GM20000 (cell line): ENCODE measurements around the gene SNIP1.
"Not testable (repeated sequence)": the region's sequence is repeated elsewhere in the genome, so short reads cannot be mapped to it uniquely, and the experiment has no call there.

Experiments used
- DNase-seq: peaks from one replicate; pipeline ENCODE4 v3.0.0; 2012; ENCODE audit warnings: low spot score
- CTCF ChIP-seq: IDR thresholded peaks from 2 replicates; pipeline ENCODE4 v1.5.1; 2012; ENCODE audit warnings: mild to moderate bottlenecking, control low read depth; ENCODE audit errors: extremely low read depth, missing control alignments

SNIP1 gene

DNA sequence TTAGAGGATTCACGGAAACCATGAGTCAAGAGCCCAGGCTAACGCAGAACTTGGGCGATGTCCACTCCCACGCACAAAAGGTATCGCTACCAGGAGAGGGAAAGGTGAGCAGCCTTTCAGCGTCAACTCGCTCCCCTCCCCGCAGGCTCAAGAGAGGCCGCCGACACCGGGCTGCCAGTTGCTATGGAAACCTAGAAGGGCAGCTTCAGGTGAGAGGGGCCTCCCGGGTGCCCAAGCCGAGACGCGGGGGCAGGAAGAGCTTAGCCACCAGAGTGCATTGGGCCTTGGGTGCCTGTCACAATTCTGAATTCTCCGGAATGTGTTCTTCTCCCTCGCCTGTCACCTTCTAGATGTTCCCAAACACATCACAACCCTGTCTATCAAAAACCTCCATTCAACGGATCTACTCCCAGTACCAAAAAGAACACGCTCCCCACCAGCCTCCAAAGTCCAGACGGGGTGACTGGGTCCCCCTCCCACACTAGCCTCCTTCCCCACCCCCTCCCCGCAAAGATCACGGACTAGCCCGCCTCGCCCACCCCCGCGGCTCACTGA lies 40.2 kb downstream of the SNIP1 start:
- peak; percentile 69 for DNase-seq
- no peak for TF ChIP-seq CTCF

DNA sequence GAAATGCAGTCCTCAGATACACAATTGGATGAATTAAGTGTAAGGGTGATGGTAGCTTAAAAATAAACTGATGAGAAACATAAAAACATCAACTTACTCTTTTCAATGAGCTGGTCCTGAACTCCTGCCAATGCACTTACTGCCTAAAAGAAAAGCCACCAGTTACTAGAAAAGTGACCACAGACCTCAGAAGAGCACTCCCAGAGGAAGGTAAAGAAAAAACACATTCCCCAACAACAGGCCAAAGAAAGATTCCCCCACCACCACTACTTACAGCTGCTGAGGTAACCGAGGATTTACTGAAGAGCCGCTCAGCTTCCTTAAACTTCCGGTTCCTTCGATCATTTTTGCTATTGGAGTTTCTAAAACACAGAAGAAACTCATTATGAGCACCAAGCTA lies 44.9 kb downstream of the SNIP1 start:
- no peak for DNase-seq
- TF ChIP-seq CTCF = no peak

DNA sequence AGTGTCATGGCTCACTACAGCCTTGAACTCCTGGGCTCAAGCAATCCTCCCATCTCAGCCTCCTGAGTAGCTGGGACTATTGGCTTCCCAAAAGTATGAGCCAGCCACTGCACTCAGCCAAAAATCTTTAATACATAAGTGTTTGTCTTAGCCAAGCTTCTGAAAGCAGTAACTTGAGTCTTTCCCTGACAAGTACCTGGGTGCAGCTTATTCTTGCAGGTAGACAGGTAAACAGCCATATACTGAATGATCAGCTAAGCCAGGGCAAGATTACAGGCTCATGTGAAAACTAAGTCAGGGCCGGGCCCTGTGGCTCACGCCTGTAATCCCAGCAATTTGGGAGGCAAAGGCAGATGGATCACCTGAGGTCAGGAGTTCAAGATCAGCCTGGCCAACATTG lies 47.4 kb downstream of the SNIP1 start:
- DNase-seq = no peak
- no peak for TF ChIP-seq CTCF

DNA sequence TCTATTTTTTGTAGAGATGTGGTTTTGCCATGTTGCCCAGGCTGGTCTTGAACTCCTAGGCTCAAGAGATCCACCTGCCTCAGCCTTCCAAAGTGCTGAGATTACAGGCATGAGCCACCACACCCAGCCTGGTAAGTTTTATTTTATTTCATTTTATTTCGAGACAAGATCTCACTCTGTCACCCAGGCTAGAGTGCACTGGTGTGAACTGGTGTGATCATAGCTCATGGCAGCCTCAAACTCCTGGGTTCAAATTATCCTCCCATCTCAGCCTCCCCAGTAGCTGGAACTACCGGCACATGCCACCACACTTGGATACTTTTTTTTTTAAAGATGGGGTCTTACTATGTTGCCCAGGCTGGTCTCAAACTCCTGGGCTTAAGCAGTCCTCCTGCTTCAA lies 51.3 kb downstream of the SNIP1 start:
- DNase-seq = not testable (repeated sequence)

GRCh38 chr1:37502104-37502503 lies 52.0 kb downstream of the SNIP1 start:
- no peak for TF ChIP-seq CTCF
- DNase-seq = no peak

DNA sequence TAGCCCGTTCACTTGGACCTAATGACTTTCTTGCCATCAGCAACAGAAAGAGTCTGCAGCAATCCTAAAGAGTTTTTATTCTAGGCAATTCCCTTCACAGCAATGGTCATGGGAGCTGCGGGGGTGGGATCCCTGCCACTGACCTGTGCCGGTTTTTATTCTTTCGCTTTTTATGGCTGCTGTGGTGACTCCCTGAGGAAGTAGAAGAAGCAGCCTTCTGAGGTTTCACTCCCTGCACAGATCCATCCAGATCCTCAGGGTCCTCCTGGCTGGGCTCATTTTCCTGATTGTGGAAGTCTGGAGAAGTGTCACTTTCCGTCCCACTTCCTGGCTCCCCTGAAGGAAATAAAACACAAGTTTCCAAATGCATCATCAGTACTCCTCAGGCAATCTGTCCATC lies 52.4 kb downstream of the SNIP1 start:
- DNase-seq = no peak
- TF ChIP-seq CTCF = no peak

- DNase-seq = no peak
- TF ChIP-seq CTCF = no peak
Measured at GRCh38 chr1:37498872-37499617, 55.0 kb downstream of the SNIP1 start.

- DNase-seq = no peak
Measured at GRCh38 chr1:37497832-37498231, 56.3 kb downstream of the SNIP1 start.

More at GRCh38 chr1:37497832-37498231, 56.3 kb downstream of the SNIP1 start:
- no peak for TF ChIP-seq CTCF
